ACC112 (cell line): ENCODE measurements around the gene MICAL3.
A peak's percentile ranks its signal among the peaks of the same experiment; 100 is the strongest.

Source experiments
- H2AFZ ChIP-seq: fragments of 200-600 bp; sonication (generic); one replicate; pipeline ENCODE4 v1.6.0; 2017; ENCODE audit warnings: antibody characterized with exemption, low read length; ENCODE audit not compliant: unreplicated experiment
- H3K27ac ChIP-seq: fragments of 200-600 bp; sonication (generic); 2 replicates; pipeline ENCODE4 v1.5.1; 2014; ENCODE audit warnings: low read depth, mild to moderate bottlenecking, antibody characterized with exemption, low read length, moderate library complexity
- H3K27me3 ChIP-seq: fragments of 200-600 bp; sonication (generic); 2 replicates; pipeline ENCODE4 v1.6.1; 2014; ENCODE audit warnings: mild to moderate bottlenecking, antibody characterized with exemption, low read length, moderate library complexity, mixed read lengths; ENCODE audit not compliant: insufficient read depth
- H3K36me3 ChIP-seq: fragments of 200-600 bp; sonication (generic); 2 replicates; pipeline ENCODE4 v1.6.1; 2016; ENCODE audit warnings: mild to moderate bottlenecking, antibody characterized with exemption, low read length, moderate library complexity, mixed read lengths; ENCODE audit not compliant: insufficient read depth
- H3K4me1 ChIP-seq: fragments of 200-600 bp; sonication (generic); one replicate; pipeline ENCODE4 v1.6.1; 2016; ENCODE audit warnings: low read length, mixed read lengths; ENCODE audit not compliant: insufficient read depth, unreplicated experiment, control insufficient read depth
- H3K4me3 ChIP-seq: fragments of 200-600 bp; sonication (generic); 2 replicates; pipeline ENCODE4 v1.5.1; 2014; ENCODE audit warnings: mild to moderate bottlenecking, low read depth, low read length
- H3K79me2 ChIP-seq: fragments of 200-600 bp; sonication (generic); one replicate; pipeline ENCODE4 v1.6.0; 2016; ENCODE audit warnings: low read length; ENCODE audit not compliant: control insufficient read depth, unreplicated experiment, insufficient read depth

MICAL3 gene

DNA sequence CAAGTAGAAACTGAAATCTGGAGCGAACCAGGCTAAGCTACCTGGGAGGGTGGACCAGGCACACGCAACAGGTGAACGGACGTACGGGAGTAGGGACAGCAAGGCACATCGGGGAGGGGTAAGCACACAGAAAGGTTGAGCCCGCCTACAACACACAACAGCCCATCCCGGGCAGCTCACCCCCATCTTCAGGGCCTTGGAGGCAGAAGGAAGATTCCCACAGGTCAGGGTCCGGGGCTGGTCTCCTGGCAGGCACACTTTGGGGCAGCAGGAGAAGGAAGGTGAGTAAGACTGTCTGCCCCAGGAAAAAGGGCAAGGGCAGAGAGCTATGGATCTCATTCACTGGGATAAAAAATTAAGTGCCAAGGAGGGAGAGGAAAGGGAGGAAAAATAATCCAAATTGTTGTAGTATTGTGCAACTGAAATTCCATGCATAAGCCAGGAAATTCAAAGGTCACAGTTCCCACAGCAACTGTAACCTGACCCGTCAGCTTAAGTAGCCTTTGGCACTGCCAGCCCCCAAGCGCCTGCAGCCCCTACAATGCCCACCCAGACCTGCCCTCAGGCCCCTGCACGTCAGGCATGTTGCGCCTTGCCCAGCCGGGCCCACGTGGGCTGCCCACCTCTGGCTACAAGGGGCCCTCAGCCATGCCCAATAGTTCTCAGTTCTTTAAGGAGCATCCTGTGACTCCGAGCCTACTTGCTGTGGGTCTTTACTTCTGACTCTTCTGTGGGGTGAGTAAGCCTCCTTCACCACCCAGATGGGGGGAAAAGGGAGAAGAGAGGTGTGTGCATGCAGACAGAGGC, 51.8 kb downstream of the MICAL3 start:
- Histone ChIP-seq H3K4me3 (no peak overlapping the region), H3K4me1 (peaks cover 37% of the 10 kb centered on the region), H3K36me3 (no peaks in the 10 kb centered on the region), H3K27ac (peak overlapping the region; percentile 78), H3K27me3 (no peaks in the 10 kb centered on the region), H3K79me2 (peaks cover 41% of the 10 kb centered on the region), H2AFZ (no peak overlapping the region)

DNA sequence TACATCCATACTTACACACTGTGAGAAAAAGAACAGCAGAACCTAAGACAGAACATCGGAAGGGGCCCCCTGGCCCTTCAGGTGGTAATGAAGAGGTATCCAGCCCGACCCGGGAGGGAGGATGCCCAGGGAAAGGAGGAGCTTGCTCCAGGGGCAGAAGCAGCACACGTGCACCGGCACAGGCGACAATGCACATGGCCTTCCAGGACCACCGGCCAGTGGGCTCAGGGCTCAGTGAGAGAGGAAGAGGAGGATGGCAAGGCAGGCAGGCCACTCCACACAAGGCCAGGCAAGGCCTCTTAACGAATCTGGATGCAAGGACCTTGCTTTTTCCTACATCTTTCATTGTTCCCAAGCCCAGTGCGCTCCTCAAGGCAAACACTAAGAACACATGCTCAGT, 52.6 kb downstream of the MICAL3 start:
- no peak overlapping the region for H3K4me3 ChIP-seq
- peak overlapping the region; percentile 78; the same call in 1 of the 2 replicates for H3K27ac ChIP-seq
- no peak overlapping the region for H2AFZ ChIP-seq
- H3K36me3 ChIP-seq, result no peaks in the 10 kb centered on the region
- peaks cover 35% of the 10 kb centered on the region for H3K79me2 ChIP-seq
- H3K27me3 ChIP-seq, result no peaks in the 10 kb centered on the region
- peaks cover 37% of the 10 kb centered on the region for H3K4me1 ChIP-seq

DNA sequence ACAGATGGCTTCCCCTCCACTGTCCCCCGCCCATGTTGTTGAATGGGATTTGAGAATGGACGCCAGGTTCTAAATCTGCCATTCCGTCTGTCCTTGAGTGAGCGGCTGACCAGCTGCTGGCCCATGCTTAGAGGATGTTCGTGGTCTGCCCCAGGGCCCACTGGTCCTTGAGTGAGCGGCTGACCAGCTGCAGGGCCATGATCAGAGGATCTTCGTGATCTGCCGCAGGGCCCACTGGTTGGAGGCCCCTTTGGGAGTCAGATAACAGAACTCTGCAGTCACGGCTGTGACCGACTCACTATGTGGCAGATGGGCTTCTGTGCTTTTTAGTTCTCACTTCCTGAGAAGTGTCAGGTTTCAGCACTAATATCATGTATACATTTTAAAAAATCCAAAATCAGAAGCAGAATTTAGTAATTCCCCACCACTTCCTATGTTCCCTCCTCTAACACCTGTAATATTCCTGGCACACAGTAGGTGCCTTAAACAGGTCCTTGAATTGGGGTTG, 54.1 kb downstream of the MICAL3 start:
- H3K27me3 ChIP-seq, result no peaks in the 10 kb centered on the region
- H3K27ac ChIP-seq, result peak overlapping the region; percentile 74
- H2AFZ ChIP-seq, result no peak overlapping the region
- no peak overlapping the region for H3K4me3 ChIP-seq
- H3K4me1 ChIP-seq, result peaks cover 37% of the 10 kb centered on the region
- H3K36me3 ChIP-seq, result no peaks in the 10 kb centered on the region
- H3K79me2 ChIP-seq, result peaks cover 27% of the 10 kb centered on the region

DNA sequence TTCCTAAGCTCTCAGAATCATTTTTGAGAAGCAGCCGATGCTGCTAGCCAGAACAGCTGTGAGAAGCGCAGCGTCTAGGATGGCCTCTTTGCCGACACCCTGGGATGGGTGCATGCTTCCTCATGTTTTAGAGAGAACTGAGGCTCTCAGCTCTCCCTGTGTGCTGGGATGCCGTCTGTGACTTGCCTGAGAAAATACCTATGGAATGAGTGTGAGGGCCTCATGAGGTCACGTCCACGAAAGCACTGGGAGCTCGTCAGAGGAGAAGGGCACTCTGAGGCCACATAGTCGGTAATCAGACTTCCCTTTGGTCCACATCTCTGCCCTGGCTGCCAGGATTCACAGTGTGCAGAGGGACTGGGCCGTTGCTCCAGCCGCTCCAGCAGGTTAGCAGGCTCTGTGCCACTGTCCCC, 54.7 kb downstream of the MICAL3 start:
- Histone ChIP-seq H3K79me2 (peaks cover 22% of the 10 kb centered on the region), H3K4me3 (no peak overlapping the region), H3K27ac (peak overlapping the region; percentile 74), H2AFZ (no peak overlapping the region), H3K27me3 (no peaks in the 10 kb centered on the region), H3K36me3 (no peaks in the 10 kb centered on the region), H3K4me1 (peaks cover 37% of the 10 kb centered on the region)

DNA sequence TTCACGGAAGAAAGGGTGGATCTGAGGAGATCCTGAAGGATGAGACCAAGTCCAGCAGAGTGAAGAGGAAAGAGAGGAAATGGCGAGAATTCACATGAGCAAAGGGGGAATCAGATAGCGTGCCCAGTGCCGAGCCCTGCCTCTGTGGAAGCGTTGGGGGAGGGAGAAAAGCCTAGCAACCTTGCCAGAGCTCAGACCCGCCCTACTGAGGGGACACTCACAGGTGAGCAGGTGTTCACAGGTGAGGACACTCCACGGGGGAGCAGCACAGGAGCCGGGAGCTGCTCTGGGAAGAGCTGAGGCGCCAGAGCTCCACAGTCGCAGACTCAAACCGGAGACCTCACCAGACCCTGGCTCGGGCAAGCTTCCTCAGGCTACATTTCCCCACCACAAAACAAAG, 56.2 kb downstream of the MICAL3 start:
- H3K36me3 ChIP-seq, result no peaks in the 10 kb centered on the region
- H2AFZ ChIP-seq, result no peak overlapping the region
- H3K27ac ChIP-seq, result no peak overlapping the region
- no peaks in the 10 kb centered on the region for H3K27me3 ChIP-seq
- H3K79me2 ChIP-seq, result peaks cover 22% of the 10 kb centered on the region
- H3K4me3 ChIP-seq, result no peak overlapping the region
- peaks cover 32% of the 10 kb centered on the region for H3K4me1 ChIP-seq

DNA sequence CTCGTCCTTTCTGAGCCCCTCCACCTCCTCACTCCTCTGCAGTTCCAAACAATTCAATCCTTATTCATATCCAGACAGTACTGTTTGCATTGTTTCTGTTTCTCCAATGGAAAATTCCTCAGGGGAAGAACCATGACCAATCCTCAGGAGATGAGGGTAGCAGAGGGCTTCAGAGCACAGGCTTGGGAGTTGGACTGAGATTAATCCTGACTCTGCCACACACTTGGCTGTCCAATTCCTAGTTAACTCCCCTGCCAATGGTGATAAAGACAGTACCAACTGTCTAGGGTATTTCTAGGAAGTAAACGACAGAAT, 58.0 kb downstream of the MICAL3 start:
- Histone ChIP-seq H3K79me2 (peaks cover 10% of the 10 kb centered on the region), H3K27me3 (no peaks in the 10 kb centered on the region), H3K36me3 (no peaks in the 10 kb centered on the region), H3K4me1 (peaks cover 16% of the 10 kb centered on the region), H2AFZ (no peak overlapping the region), H3K4me3 (no peak overlapping the region), H3K27ac (no peak overlapping the region)

DNA sequence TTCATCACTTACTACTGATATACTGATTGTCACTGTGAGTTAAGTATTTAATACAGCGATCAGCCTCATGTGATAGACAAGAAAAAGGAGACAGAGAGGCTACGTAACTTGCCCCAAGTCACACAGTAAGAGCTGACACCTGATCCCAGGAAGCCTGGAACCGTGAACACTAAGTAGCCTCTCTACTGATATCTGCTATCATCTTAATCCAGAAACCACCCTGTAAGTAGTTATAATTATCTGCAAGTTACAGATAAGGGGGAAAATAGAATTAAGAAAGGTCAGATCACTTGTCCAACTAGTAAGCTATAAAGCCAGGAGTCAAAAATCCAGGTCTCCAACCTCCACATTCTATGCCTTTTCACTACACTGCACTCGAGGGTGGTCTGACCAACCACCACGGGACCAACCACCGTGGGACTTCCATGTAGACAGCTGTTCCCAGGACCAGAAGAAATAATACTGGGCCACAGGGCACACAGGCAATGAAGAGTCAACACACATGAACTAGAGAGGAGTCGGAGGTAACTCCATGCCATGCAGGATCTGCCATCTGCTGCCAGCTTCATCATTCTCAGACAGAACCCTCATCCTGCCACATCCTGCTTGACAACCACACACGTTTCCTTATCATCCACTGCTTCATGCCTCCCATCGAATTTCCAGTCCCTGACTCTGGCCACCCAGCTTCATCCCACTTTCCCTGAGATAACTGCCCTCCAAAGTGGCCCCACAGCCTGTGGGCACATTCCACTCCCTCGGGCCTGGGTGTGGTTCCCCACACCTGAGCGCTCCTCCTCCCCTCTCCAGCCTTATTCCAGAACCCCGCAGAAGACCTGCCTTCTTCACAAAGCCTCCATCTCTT, 58.6 kb downstream of the MICAL3 start:
- Histone ChIP-seq H3K27ac (no peak overlapping the region), H2AFZ (no peak overlapping the region), H3K36me3 (no peaks in the 10 kb centered on the region), H3K79me2 (peaks cover 6% of the 10 kb centered on the region), H3K4me3 (no peak overlapping the region), H3K4me1 (peaks cover 16% of the 10 kb centered on the region), H3K27me3 (no peaks in the 10 kb centered on the region)

DNA sequence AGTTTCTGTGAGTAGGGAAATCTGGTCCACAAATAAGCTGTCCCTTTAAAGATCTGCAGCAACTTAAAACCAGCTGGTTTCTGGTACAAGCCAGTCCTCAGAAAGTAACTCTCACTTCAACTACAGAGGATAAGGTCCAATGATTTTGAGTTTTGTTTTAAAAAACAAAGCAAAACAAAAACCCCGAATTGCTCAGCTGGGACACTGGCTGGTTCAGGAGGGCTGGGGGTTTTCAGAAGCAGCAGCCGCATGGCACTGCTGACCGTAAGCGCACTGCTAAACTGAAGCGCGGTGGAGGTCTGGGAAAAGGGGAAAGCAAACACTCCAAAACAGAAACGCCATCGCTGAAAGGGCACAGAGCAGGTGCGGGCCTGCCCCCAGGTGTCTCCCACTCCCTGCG, 59.7 kb downstream of the MICAL3 start:
- Histone ChIP-seq H2AFZ (no peak overlapping the region), H3K4me3 (no peak overlapping the region), H3K4me1 (peaks cover 4% of the 10 kb centered on the region), H3K27ac (no peak overlapping the region), H3K27me3 (no peaks in the 10 kb centered on the region), H3K36me3 (no peaks in the 10 kb centered on the region), H3K79me2 (peaks cover 6% of the 10 kb centered on the region)

DNA sequence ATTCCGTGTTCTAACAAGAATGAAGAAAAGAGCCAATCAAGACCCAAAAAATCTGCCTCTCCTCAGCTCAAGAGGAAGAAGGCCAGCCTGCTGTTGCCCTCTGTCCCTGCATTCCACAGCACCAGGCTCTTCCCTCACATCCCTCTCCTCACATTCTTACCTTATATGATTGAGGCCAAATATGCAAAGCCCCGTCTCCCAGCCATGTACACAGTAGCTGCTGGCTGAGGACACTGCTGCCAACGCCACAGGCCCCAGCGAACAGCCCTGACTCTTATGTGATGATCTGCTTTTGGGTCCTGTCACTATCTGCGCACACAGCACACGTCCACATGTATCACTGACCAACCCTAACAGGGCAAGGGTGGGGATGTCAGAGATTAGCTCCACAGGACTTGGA, 60.2 kb downstream of the MICAL3 start:
- no peaks in the 10 kb centered on the region for H3K36me3 ChIP-seq
- no peak overlapping the region for H3K27ac ChIP-seq
- H3K27me3 ChIP-seq, result no peaks in the 10 kb centered on the region
- no peak overlapping the region for H2AFZ ChIP-seq
- H3K79me2 ChIP-seq, result peaks cover 3% of the 10 kb centered on the region
- no peaks in the 10 kb centered on the region for H3K4me1 ChIP-seq
- H3K4me3 ChIP-seq, result no peak overlapping the region

DNA sequence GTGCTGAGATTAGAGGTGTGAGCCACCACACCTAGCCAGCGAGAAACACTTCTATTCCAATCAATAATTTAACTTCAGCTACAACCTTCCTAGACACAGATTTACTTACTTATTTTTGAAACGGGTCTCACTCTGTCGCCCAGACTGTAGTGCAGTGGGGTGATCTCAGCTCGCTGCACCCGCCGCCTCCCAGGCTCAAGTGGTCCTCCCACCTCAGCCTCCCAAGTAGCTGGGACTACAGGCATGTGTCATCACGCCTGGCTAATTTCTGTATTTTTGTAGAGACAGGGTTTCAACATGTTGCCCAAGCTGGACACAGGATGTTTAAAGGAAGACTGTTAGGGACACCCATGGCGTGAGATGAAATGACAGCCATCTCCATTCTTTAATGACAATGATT, 61.3 kb downstream of the MICAL3 start:
- Histone ChIP-seq H3K4me3 (no peak overlapping the region), H3K27me3 (no peaks in the 10 kb centered on the region), H2AFZ (no peak overlapping the region), H3K27ac (no peak overlapping the region), H3K4me1 (no peaks in the 10 kb centered on the region), H3K36me3 (no peaks in the 10 kb centered on the region), H3K79me2 (peaks cover 2% of the 10 kb centered on the region)
